DMS53 (cell line): Measurements from ENCODE around the gene ZDHHC7.

Source experiments
- DNase-seq: peaks from one replicate; lab custom pipeline; 2025; lab: John Stamatoyannopoulos, UW

ZDHHC7 gene

GRCh38 chr16:84993926-84994325, 17.4 kb downstream of the ZDHHC7 start:
- no peak for DNase-seq

- no peak for DNase-seq
Observed at GRCh38 chr16:84992717-84993075, 18.6 kb downstream of the ZDHHC7 start.

GRCh38 chr16:84990782-84991181, 20.6 kb downstream of the ZDHHC7 start:
- DNase-seq: no peak

- no peak for DNase-seq
Observed at GRCh38 chr16:84989749-84990620, 21.4 kb downstream of the ZDHHC7 start.

- DNase-seq: no peak
Observed at GRCh38 chr16:84988328-84989080, 22.8 kb downstream of the ZDHHC7 start.

- no peak for DNase-seq
Observed at GRCh38 chr16:84986879-84987278, 24.5 kb downstream of the ZDHHC7 start.

GRCh38 chr16:84986102-84986501, 25.2 kb downstream of the ZDHHC7 start:
- no peak for DNase-seq

GRCh38 chr16:84985079-84986065, 26.0 kb downstream of the ZDHHC7 start:
- no peak for DNase-seq

- DNase-seq: no peak
Observed at GRCh38 chr16:84982434-84982833, 28.9 kb downstream of the ZDHHC7 start.

- DNase-seq: no peak
Observed at GRCh38 chr16:84979516-84979915, 31.8 kb downstream of the ZDHHC7 start.

- DNase-seq: no peak
Observed at GRCh38 chr16:84976644-84977400, 34.5 kb downstream of the ZDHHC7 start.

- no peak for DNase-seq
Observed at GRCh38 chr16:84975522-84975921, 35.8 kb downstream of the ZDHHC7 start.

GRCh38 chr16:84975066-84975465, 36.3 kb downstream of the ZDHHC7 start:
- no peak for DNase-seq

GRCh38 chr16:84973776-84974523, 37.4 kb downstream of the ZDHHC7 start:
- DNase-seq: no peak

GRCh38 chr16:84973236-84973635, 38.1 kb downstream of the ZDHHC7 start:
- no peak for DNase-seq

GRCh38 chr16:84970447-84971127, 40.7 kb downstream of the ZDHHC7 start:
- peak; percentile 86 for DNase-seq

GRCh38 chr16:84967828-84968227, 43.5 kb downstream of the ZDHHC7 start:
- no peak for DNase-seq

GRCh38 chr16:84965428-84966415, 45.6 kb downstream of the ZDHHC7 start:
- DNase-seq: no peak
